ENCODE results near the gene LRRN2.

GRCh38 chr1:204617256-204618147 is 68.0 kb downstream of the LRRN2 start:
- TF ChIP-seq, protein P1, sequence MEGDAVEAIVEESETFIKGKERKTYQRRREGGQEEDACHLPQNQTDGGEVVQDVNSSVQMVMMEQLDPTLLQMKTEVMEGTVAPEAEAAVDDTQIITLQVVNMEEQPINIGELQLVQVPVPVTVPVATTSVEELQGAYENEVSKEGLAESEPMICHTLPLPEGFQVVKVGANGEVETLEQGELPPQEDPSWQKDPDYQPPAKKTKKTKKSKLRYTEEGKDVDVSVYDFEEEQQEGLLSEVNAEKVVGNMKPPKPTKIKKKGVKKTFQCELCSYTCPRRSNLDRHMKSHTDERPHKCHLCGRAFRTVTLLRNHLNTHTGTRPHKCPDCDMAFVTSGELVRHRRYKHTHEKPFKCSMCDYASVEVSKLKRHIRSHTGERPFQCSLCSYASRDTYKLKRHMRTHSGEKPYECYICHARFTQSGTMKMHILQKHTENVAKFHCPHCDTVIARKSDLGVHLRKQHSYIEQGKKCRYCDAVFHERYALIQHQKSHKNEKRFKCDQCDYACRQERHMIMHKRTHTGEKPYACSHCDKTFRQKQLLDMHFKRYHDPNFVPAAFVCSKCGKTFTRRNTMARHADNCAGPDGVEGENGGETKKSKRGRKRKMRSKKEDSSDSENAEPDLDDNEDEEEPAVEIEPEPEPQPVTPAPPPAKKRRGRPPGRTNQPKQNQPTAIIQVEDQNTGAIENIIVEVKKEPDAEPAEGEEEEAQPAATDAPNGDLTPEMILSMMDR (conservative IDR thresholded peaks at IDR 0.05 in 1 of 2, IDR thresholded peaks at IDR 0.05 in 1 of 2; ENCODE audit: low read depth in 1 of 2, low read length in 2 of 2) = no peak
- TF ChIP-seq EZH2 (IDR thresholded peaks at IDR 0.05; ENCODE audit: low read length, missing control alignments) = no peak
